Body of pancreas (tissue), 4 donors: Measurements from ENCODE around the gene ECM2. TPM values are rescaled to one million over a fixed set of nuclear protein-coding genes. Genes with fewer than 3 reads are reported as not detected.

ENCODE experiments used
- ATAC-seq: fragments of 150-250 bp; one replicate; pipeline ENCODE4 v1.9.1; 2016
- DNase-seq, 4 donors: peaks; one replicate each; pipeline ENCODE4 v3.0.0-alpha.2; 2019
- H3K27ac ChIP-seq, 4 donors: fragments of 200-600 bp; sonication (generic); 1 replicate in 3 of 4; 2 replicates in 1 of 4; pipeline versions ENCODE4 v1.5.1 to v1.6.1; 2016 to 2019; ENCODE audit warnings: mild to moderate bottlenecking in 1 of 4, mixed read lengths in 1 of 4, moderate library complexity in 1 of 4
- H3K27me3 ChIP-seq, 2 donors: fragments of 200-600 bp; sonication (generic); one replicate each; pipeline ENCODE4 v1.6.0; 2016; ENCODE audit warnings: mild to moderate bottlenecking in 1 of 2
- H3K36me3 ChIP-seq, 2 donors: fragments of 200-600 bp; sonication (generic); replicated peaks in 1 of 2; 2 replicates each; pipeline ENCODE4 v1.5.1; 2016; ENCODE audit warnings: low read depth in 2 of 2; ENCODE audit not compliant: insufficient read depth in 1 of 2
- H3K4me1 ChIP-seq: fragments of 200-600 bp; sonication (generic); one replicate; pipeline ENCODE4 v1.6.0; 2016
- H3K4me3 ChIP-seq, 2 donors: fragments of 200-600 bp; sonication (generic); 1 replicate in 1 of 2; 2 replicates in 1 of 2; pipeline ENCODE4 v1.5.1; 2016 to 2019
- H3K9me3 ChIP-seq, 3 donors: fragments of 200-600 bp; sonication (generic); 1 replicate in 2 of 3; 2 replicates in 1 of 3; pipeline ENCODE4 v1.5.1; 2016
- CTCF ChIP-seq, 7 experiments: fragments of 450-650 bp in 4 of 7; fragments of 200-600 bp in 3 of 7; sonication (generic) in 3 of 7; IDR thresholded peaks; one replicate each; pipeline ENCODE4 v1.5.1; 2016 to 2019; ENCODE audit warnings: antibody characterized with exemption in 7 of 7
- POLR2A ChIP-seq, 3 donors: fragments of 450-650 bp; IDR thresholded peaks; one replicate each; pipeline ENCODE4 v1.6.1; 2016; ENCODE audit warnings: antibody characterized with exemption in 3 of 3, mild to moderate bottlenecking in 2 of 3
- WGBS, 2 donors: methylation state at CpG; one replicate each; pipeline ENCODE4 v1.1.5; 2017; 5-methylcytosine and 5-hydroxymethylcytosine counted together
- intact Hi-C: fragments of 100-400 bp; cut with DNase I; formaldehyde crosslinking; loops from one replicate; pipeline ENCODE4 v1.15.1; 2023
- microRNA-seq, 2 donors: library from miRNA; unstranded; fragments of <30 nt; microRNA quantifications; one replicate each; pipeline ENCODE4, GENCODE V29; 2016; ENCODE audit warnings: borderline number of aligned reads in 2 of 2, borderline replicate concordance in 2 of 2
- small RNA-seq: library from RNA; depleted of rRNA; stranded (forward); fragments of <200 nt; gene quantifications from one replicate; pipeline ENCODE3, GENCODE V24; 2016
- total RNA-seq, 2 donors: library from RNA; depleted of rRNA; stranded (reverse); fragments of >200 nt; gene quantifications; one replicate each; pipeline ENCODE4 v1.1.0, GENCODE V29; 2016

Gene ECM2
- total RNA-seq, 2 donors from 2014 or later: 6.5 to 8.2 TPM

GRCh38 chr9:92463387-92463786 is 72.4 kb downstream of the ECM2 start:
- no peak overlapping the region for H3K4me3 ChIP-seq
- H3K36me3 ChIP-seq: no peaks in the 10 kb centered on the region
- TF ChIP-seq CTCF (IDR thresholded peaks at IDR 0.05): no peak
- TF ChIP-seq POLR2A (IDR thresholded peaks at IDR 0.05): no peak
- no peaks in the 10 kb centered on the region for H3K9me3 ChIP-seq
- intact Hi-C loops: no loop called here
- ATAC-seq (no peak), DNase-seq (no peak)
- H3K27me3 ChIP-seq: no peaks in the 10 kb centered on the region
- H3K27ac ChIP-seq: no peak overlapping the region
- no peaks in the 10 kb centered on the region for H3K4me1 ChIP-seq

GRCh38 chr9:92457576-92457975 is 78.2 kb downstream of the ECM2 start:
- intact Hi-C loops: no loop called here
- H3K4me3 ChIP-seq: no peak overlapping the region
- no peaks in the 10 kb centered on the region for H3K27me3 ChIP-seq
- 93 to 94% methylated on average over 4 of the region's 4 CpGs for WGBS, 2 donors
- no peak for TF ChIP-seq POLR2A (IDR thresholded peaks at IDR 0.05)
- TF ChIP-seq CTCF (IDR thresholded peaks at IDR 0.05): no peak
- DNase-seq (no peak), ATAC-seq (no peak)
- H3K27ac ChIP-seq: no peak overlapping the region
- no peaks in the 10 kb centered on the region for H3K36me3 ChIP-seq
- H3K9me3 ChIP-seq: no peaks in the 10 kb centered on the region
- no peaks in the 10 kb centered on the region for H3K4me1 ChIP-seq

GRCh38 chr9:92455217-92455616 is 80.6 kb downstream of the ECM2 start:
- intact Hi-C loops: no loop called here
- no peaks in the 10 kb centered on the region for H3K27me3 ChIP-seq
- no peaks in the 10 kb centered on the region for H3K36me3 ChIP-seq
- H3K27ac ChIP-seq: no peak overlapping the region
- ATAC-seq (no peak), DNase-seq (no peak)
- TF ChIP-seq POLR2A (IDR thresholded peaks at IDR 0.05): no peak
- no peak for TF ChIP-seq CTCF (IDR thresholded peaks at IDR 0.05)
- WGBS, 2 donors: 79 to 84% methylated on average over 3 of the region's 3 CpGs
- H3K4me3 ChIP-seq: no peak overlapping the region
- H3K9me3 ChIP-seq: no peaks in the 10 kb centered on the region
- no peaks in the 10 kb centered on the region for H3K4me1 ChIP-seq

GRCh38 chr9:92446536-92446935 is 89.3 kb downstream of the ECM2 start:
- no peak overlapping the region for H3K4me3 ChIP-seq
- H3K27ac ChIP-seq: no peak overlapping the region
- no peaks in the 10 kb centered on the region for H3K27me3 ChIP-seq
- TF ChIP-seq CTCF (IDR thresholded peaks at IDR 0.05) (no peak), POLR2A (IDR thresholded peaks at IDR 0.05) (no peak)
- DNase-seq: no peak
- H3K36me3 ChIP-seq: no peaks in the 10 kb centered on the region
- ATAC-seq: no peak
- H3K9me3 ChIP-seq: no peaks in the 10 kb centered on the region
- intact Hi-C loops: no loop called here
- H3K4me1 ChIP-seq: no peaks in the 10 kb centered on the region

Small RNA genes within 50 kb of the gene (microRNA-seq; reads per million reads assigned to microRNA genes)
- gene MIR4670: 0 reads per million in 2 donors

Small RNA genes within 50 kb of the gene (small RNA-seq; reads per million reads assigned to genes)
- not detected for gene AL157827.1
- gene MIR4670: not detected

Other genes with a start within 250 kb of the ECM2 start
- gene IARS1, start 242.3 kb downstream of the ECM2 start, total RNA-seq: 10 to 100 TPM; 45.1 to 68.6 TPM
- 10 to 100 TPM; 26.5 to 38.2 TPM for gene NOL8, start 210.6 kb downstream of the ECM2 start, total RNA-seq
- gene CENPP, start 210.0 kb downstream of the ECM2 start, total RNA-seq: 1 to 10 TPM in 1 of 2 donors, under 1 TPM in 1; 0.78 to 2.3 TPM
- gene OGN, start 131.4 kb downstream of the ECM2 start, total RNA-seq: 1 to 10 TPM; 2.6 to 4.4 TPM
- 1 to 10 TPM in 1 of 2 donors, under 1 TPM in 1; 0.33 to 4.9 TPM for gene OMD, start 111.5 kb downstream of the ECM2 start, total RNA-seq
- 10 to 100 TPM in 1 of 2 donors, 1 to 10 TPM in 1; 3.6 to 13.5 TPM for gene ASPN, start 53.5 kb downstream of the ECM2 start, total RNA-seq
- gene IPPK, start 134.1 kb upstream of the ECM2 start, total RNA-seq: 1 to 10 TPM; 2.9 to 6.3 TPM
- gene BICD2, start 228.8 kb upstream of the ECM2 start, total RNA-seq: 10 to 100 TPM; 16.1 to 16.8 TPM